ENCODE data around the gene DUSP22. TPM values are rescaled to one million over a fixed set of nuclear protein-coding genes. Genes with fewer than 3 reads are reported as not detected.

Gene DUSP22
- total RNA-seq, 2 donors from 2014 or later, result 33.5 to 35.4 TPM

DNA sequence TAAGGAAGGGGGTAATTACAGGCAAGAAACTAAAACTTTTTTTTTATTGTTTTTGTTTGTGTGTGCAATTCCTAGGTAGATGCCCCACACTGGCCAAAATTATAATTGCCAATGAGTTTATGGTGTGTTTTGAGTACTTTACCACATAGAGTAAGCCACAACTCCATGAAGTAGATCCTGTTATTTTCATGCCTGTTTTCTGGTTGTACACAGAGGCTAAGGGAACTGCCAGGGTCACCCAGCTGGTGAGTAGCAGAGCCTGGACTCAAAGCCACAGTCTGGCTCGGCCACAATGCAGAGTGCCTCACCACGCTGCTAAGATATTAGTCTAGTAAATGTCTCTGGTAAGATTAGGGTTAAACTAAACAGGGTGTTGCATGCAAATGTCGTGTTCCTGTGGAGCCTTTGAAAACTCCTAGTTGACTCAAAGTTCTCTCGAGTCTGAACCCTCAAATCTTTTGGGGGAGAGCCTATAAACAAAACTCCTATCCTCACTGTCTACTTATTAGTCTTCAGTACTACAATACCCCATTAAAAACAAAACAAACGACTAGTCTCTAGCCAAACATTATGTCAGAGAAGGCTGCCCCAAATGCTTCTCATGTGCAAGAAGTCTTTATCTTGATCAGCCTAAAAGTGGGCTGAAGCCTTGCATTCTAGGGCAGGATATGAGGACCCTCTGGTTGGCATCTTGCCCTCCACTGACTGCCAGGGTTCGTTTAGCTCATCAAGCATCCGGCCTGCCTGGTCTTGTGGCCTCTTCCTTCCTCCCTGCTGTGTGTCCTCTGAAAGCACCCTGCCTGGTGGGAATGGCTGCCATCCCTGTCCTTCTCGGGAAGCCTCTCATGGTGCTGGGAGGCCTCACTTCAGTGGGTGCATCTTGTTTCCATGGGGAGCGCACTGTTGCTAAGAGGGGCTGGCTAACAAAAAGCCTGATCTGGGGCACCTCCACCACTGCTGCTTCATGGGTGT, 4.2 kb downstream of the DUSP22 start:
- Histone ChIP-seq H3K4me1 (ENCODE audit: control insufficient read depth, insufficient read depth, low read length) (no peaks in the 10 kb centered on the region), H3K4me3 (ENCODE audit: low read length) (no peak overlapping the region), H3K9me3 (ENCODE audit: control insufficient read depth, low read length) (peaks cover 15% of the 10 kb centered on the region), H3K27ac (ENCODE audit: low read depth, low read length) (no peak overlapping the region), H3K36me3 (ENCODE audit: control insufficient read depth, insufficient read depth, low read length) (no peaks in the 10 kb centered on the region), H3K27me3 (ENCODE audit: control insufficient read depth, insufficient read depth, low read length, poor library complexity, severe bottlenecking) (no peaks in the 10 kb centered on the region), H3K9ac (ENCODE audit: extremely low read depth, low read length, poor library complexity, severe bottlenecking) (no peak overlapping the region)
- Mint-ChIP-seq H3K4me3 (no peak overlapping the region), H3K9me3 (peaks cover 42% of the 10 kb centered on the region), H3K27me3 (ENCODE audit: insufficient read depth) (peaks cover 2% of the 10 kb centered on the region), H3K4me1 (peaks cover 24% of the 10 kb centered on the region), H3K27ac (no peak overlapping the region), H3K36me3 (ENCODE audit: low read depth) (no peaks in the 10 kb centered on the region)
- peak; percentile 41 for DNase-seq
- TF ChIP-seq, protein P1, sequence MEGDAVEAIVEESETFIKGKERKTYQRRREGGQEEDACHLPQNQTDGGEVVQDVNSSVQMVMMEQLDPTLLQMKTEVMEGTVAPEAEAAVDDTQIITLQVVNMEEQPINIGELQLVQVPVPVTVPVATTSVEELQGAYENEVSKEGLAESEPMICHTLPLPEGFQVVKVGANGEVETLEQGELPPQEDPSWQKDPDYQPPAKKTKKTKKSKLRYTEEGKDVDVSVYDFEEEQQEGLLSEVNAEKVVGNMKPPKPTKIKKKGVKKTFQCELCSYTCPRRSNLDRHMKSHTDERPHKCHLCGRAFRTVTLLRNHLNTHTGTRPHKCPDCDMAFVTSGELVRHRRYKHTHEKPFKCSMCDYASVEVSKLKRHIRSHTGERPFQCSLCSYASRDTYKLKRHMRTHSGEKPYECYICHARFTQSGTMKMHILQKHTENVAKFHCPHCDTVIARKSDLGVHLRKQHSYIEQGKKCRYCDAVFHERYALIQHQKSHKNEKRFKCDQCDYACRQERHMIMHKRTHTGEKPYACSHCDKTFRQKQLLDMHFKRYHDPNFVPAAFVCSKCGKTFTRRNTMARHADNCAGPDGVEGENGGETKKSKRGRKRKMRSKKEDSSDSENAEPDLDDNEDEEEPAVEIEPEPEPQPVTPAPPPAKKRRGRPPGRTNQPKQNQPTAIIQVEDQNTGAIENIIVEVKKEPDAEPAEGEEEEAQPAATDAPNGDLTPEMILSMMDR (conservative IDR thresholded peaks at IDR 0.05), result no peak
- 74% methylated on average over 9 of the region's 9 CpGs for WGBS, 2 experiments (ENCODE audit: insufficient coverage in 1 of 2, insufficient read length in 1 of 2)

DNA sequence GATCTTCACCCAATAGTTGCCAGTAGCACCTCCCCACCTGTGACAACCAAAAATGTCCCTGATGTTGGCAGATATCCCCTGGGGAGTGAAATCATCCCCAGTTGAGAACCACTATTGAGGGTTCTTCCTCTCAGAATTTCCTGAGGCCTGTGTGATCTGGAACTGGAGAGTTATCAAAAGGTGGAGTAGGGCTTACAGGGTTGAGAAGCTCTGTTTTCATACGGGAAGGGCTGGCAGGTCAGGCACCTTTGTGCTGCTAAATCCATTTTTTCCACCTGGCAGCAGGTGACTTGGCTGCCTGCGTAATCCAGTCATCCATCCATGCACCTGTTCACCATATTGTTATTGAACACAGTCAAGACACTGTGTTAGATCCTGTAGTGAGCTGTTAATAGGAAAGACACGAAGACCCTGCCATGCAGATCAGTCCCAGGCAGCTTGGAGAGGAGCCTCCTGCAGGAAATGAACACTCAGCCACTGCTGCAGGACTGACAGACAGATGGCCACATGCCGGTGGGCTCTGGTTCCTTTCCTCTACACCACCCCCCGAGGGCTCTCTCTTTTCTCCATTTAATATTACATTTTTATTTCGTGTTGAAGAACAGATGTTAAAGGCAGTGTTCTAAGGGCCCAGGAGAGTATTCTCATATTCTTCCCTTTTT, 5.4 kb downstream of the DUSP22 start:
- TF ChIP-seq, protein P1 (conservative IDR thresholded peaks at IDR 0.05), result no peak
- Mint-ChIP-seq H3K27ac (no peak overlapping the region), H3K36me3 (ENCODE audit: low read depth) (no peaks in the 10 kb centered on the region), H3K4me1 (peaks cover 24% of the 10 kb centered on the region), H3K27me3 (ENCODE audit: insufficient read depth) (peaks cover 2% of the 10 kb centered on the region), H3K4me3 (no peak overlapping the region), H3K9me3 (peaks cover 40% of the 10 kb centered on the region)
- Histone ChIP-seq H3K4me3 (ENCODE audit: low read length) (no peak overlapping the region), H3K4me1 (ENCODE audit: control insufficient read depth, insufficient read depth, low read length) (no peaks in the 10 kb centered on the region), H3K27me3 (ENCODE audit: control insufficient read depth, insufficient read depth, low read length, poor library complexity, severe bottlenecking) (no peaks in the 10 kb centered on the region), H3K27ac (ENCODE audit: low read depth, low read length) (no peak overlapping the region), H3K36me3 (ENCODE audit: control insufficient read depth, insufficient read depth, low read length) (no peaks in the 10 kb centered on the region), H3K9ac (ENCODE audit: extremely low read depth, low read length, poor library complexity, severe bottlenecking) (no peak overlapping the region), H3K9me3 (ENCODE audit: control insufficient read depth, low read length) (peaks cover 15% of the 10 kb centered on the region)
- peak; percentile 49 for DNase-seq
- 68 to 74% methylated on average over 2 to 6 of the region's 6 CpGs for WGBS, 2 experiments (ENCODE audit: insufficient coverage in 1 of 2, insufficient read length in 1 of 2)

DNA sequence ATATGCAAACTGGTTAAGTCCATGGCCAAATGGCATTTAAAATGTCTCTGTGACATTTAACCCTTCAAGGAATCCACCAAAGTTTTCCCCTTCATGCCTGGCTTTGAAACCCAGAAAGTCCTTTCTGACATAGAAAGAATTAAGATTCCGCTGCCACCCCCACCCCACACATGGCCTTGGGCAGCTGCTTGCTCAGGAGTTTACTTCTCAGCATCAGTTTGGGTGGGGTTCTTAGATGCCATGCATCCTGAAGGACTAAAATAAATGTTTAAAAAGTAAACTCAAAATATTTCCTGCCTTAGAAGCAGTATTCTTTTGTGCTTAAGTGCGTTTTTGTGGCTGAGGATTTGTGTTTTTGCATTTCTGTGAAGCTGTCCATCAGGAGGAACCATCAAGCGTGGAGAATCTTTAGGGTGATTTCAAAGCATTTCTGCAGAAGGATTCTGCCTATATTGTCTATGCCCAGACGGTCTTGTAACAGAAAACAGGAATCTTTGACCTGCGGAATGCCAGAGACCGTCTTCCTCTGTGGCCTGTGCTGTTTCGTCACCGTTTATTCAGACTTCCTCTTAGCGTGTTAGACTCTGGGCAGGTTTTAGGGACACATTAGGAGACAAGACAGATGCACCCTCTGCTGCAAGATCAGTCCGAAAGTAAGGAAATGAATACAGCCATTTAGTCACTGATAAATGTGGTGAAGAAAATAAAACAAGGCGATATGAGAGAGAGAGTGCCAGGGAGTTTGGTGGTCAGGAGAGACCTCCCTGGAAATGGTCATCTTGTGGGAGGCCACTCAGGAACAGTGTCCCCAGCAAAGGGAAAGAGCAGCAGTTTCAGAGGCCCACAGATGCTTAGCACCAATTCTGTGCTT, 6.2 kb downstream of the DUSP22 start:
- H3K27me3 Mint-ChIP-seq (ENCODE audit: insufficient read depth), result peaks cover 2% of the 10 kb centered on the region
- TF ChIP-seq, protein P1 (conservative IDR thresholded peaks at IDR 0.05), result no peak
- no peaks in the 10 kb centered on the region for H3K27me3 ChIP-seq (ENCODE audit: control insufficient read depth, insufficient read depth, low read length, poor library complexity, severe bottlenecking)
- no peak overlapping the region for H3K27ac Mint-ChIP-seq
- peaks cover 37% of the 10 kb centered on the region for H3K9me3 Mint-ChIP-seq
- DNase-seq, result no peak
- H3K4me1 ChIP-seq (ENCODE audit: control insufficient read depth, insufficient read depth, low read length), result no peaks in the 10 kb centered on the region
- H3K36me3 ChIP-seq (ENCODE audit: control insufficient read depth, insufficient read depth, low read length), result no peaks in the 10 kb centered on the region
- WGBS, 2 experiments (ENCODE audit: insufficient coverage in 1 of 2, insufficient read length in 1 of 2), result 75 to 77% methylated on average over 11 of the region's 11 CpGs
- no peak overlapping the region for H3K27ac ChIP-seq (ENCODE audit: low read depth, low read length)
- H3K9ac ChIP-seq (ENCODE audit: extremely low read depth, low read length, poor library complexity, severe bottlenecking), result no peak overlapping the region
- H3K4me1 Mint-ChIP-seq, result peaks cover 19% of the 10 kb centered on the region
- no peaks in the 10 kb centered on the region for H3K36me3 Mint-ChIP-seq (ENCODE audit: low read depth)
- no peak overlapping the region for H3K4me3 Mint-ChIP-seq
- H3K4me3 ChIP-seq (ENCODE audit: low read length), result no peak overlapping the region
- H3K9me3 ChIP-seq (ENCODE audit: control insufficient read depth, low read length), result peaks cover 15% of the 10 kb centered on the region
